Karpas-422 (cell line): Measurements from ENCODE around the gene PSD4. TPM values are rescaled to one million over a fixed set of nuclear protein-coding genes. Genes with fewer than 3 reads are reported as not detected.

Source experiments
- DNase-seq: peaks from one replicate; pipeline ENCODE4 v3.0.0-alpha.2; 2015
- H2AFZ ChIP-seq: fragments of 200-600 bp; sonication (generic); 2 replicates; pipeline ENCODE4 v1.6.1; 2014; ENCODE audit warnings: antibody characterized with exemption, low read length, mixed read lengths
- H3K27ac ChIP-seq: fragments of 200-600 bp; sonication (generic); 2 replicates; pipeline ENCODE4 v1.5.1; 2014; ENCODE audit warnings: mild to moderate bottlenecking, low read length, moderate library complexity
- H3K27me3 ChIP-seq: fragments of 200-600 bp; sonication (generic); 2 replicates; pipeline ENCODE4 v1.6.1; 2014; ENCODE audit warnings: low read length, mixed read lengths
- H3K36me3 ChIP-seq: fragments of 200-600 bp; sonication (generic); 2 replicates; pipeline ENCODE4 v1.6.1; 2014; ENCODE audit warnings: low read length, mixed read lengths; ENCODE audit not compliant: insufficient read depth
- H3K4me1 ChIP-seq: fragments of 200-600 bp; sonication (generic); 2 replicates; pipeline ENCODE4 v1.6.1; 2014; ENCODE audit warnings: mild to moderate bottlenecking, low read length, mixed read lengths
- H3K4me2 ChIP-seq: fragments of 200-600 bp; sonication (generic); 2 replicates; pipeline ENCODE4 v1.6.1; 2014; ENCODE audit warnings: low read length, low read depth, mild to moderate bottlenecking; ENCODE audit not compliant: poor library complexity, severe bottlenecking
- H3K4me3 ChIP-seq: fragments of 200-600 bp; sonication (generic); 2 replicates; pipeline ENCODE4 v1.5.1; 2014; ENCODE audit warnings: mild to moderate bottlenecking, antibody characterized with exemption, low read length, mixed read lengths
- H3K79me2 ChIP-seq: fragments of 200-600 bp; sonication (generic); 2 replicates; pipeline ENCODE4 v1.6.1; 2014; ENCODE audit warnings: mild to moderate bottlenecking, low read length, mixed read lengths
- H3K9ac ChIP-seq: fragments of 200-600 bp; sonication (generic); 2 replicates; pipeline ENCODE4 v1.6.0; 2014; ENCODE audit warnings: low read length
- H3K9me2 ChIP-seq: fragments of 200-600 bp; sonication (generic), shearing (Covaris generic); replicated peaks from 2 replicates; pipeline ENCODE4 v1.6.0; 2014; ENCODE audit warnings: mild to moderate bottlenecking, low read length, moderate library complexity; ENCODE audit not compliant: insufficient read depth
- H3K9me3 ChIP-seq: fragments of 300-700, 200-600 bp; sonication (generic); 2 replicates; pipeline ENCODE4 v1.6.1; 2014; ENCODE audit warnings: low read length, mixed read lengths
- H4K20me1 ChIP-seq: fragments of 200-600 bp; sonication (generic); 2 replicates; pipeline ENCODE4 v1.6.1; 2014; ENCODE audit warnings: mild to moderate bottlenecking, antibody characterized with exemption, low read length, low read depth; ENCODE audit not compliant: insufficient read depth
- total RNA-seq: library from RNA; depleted of rRNA; stranded (reverse); fragments of >200 nt; shearing (Covaris generic); gene quantifications from 2 replicates; pipeline ENCODE4 v1.2.3, GENCODE V29; 2014; ENCODE audit warnings: low replicate concordance

The PSD4 gene
- total RNA-seq, 1 experiment from 2014 or later = 43.3 TPM

DNA sequence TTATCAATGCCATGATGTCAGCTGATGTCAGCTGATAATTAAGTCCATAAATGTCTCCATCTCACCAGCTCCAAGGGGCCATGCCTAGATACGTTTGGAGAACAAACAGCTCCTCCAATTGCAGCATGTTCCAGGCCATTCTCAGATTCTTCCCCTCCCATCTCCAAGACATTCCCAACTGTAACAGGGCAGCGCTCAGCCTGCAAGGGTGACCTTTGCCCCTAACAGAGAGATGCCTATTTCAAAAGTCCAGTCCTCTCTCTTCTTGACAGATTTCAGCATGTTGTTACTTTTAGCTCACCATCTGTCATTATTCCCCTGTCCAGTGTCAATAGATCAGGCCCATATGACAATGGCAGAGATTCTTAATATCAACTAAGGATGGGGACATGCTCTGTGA lies 9.9 kb downstream of the PSD4 start:
- Histone ChIP-seq H3K36me3 (peaks cover 3% of the 10 kb centered on the region; the same call in 1 of the 2 replicates), H3K4me2 (no peak overlapping the region), H3K27me3 (no peaks in the 10 kb centered on the region), H3K9me3 (no peaks in the 10 kb centered on the region), H3K4me1 (no peaks in the 10 kb centered on the region), H2AFZ (no peak overlapping the region), H4K20me1 (peaks cover 16% of the 10 kb centered on the region), H3K4me3 (no peak overlapping the region), H3K9ac (no peak overlapping the region), H3K27ac (no peak overlapping the region), H3K9me2 (no peaks in the 10 kb centered on the region), H3K79me2 (peaks cover 69% of the 10 kb centered on the region)
- no peak for DNase-seq

DNA sequence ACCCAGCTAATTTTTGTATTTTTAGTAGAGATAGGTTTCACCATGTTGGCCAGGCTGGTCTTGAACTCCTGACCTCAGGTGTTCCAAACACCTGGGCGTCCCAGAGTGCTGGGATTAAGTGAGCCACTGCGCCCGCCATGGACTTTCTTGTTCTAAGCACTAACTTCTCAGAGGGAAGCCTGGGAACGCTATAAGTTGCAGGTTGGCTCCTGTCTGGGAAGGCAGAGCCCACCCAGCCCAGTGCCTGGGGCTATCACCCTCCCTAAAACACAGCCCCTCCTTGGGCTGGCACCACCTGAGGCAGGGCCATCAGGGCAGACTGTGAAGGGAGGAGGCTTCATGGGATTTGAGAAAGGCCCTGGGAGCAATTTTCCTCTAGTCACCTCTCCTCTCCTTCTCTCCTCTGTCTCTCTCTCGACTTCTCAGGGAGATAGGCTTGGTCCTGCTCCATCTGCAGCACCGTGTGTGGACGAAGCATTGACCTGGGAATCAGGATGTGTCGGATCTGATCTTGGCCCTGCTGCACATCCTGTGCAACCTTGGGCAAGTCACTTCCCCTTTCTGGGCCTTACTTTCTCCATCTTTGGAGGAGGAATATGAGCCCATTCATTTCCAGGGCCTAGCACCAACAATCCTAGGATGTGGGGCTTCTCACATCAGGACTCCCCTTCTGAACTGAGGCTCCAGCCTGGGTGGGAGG lies 10.9 kb downstream of the PSD4 start:
- no peak overlapping the region for H2AFZ ChIP-seq
- no peak overlapping the region for H3K4me2 ChIP-seq
- H3K79me2 ChIP-seq = peaks cover 66% of the 10 kb centered on the region
- peaks cover 16% of the 10 kb centered on the region for H4K20me1 ChIP-seq
- no peaks in the 10 kb centered on the region for H3K27me3 ChIP-seq
- H3K9ac ChIP-seq = no peak overlapping the region
- no peak overlapping the region for H3K27ac ChIP-seq
- no peaks in the 10 kb centered on the region for H3K9me2 ChIP-seq
- H3K9me3 ChIP-seq = no peaks in the 10 kb centered on the region
- DNase-seq = no peak
- peaks cover 5% of the 10 kb centered on the region; the same call in 1 of the 2 replicates for H3K36me3 ChIP-seq
- H3K4me3 ChIP-seq = no peak overlapping the region
- peaks cover 4% of the 10 kb centered on the region for H3K4me1 ChIP-seq

DNA sequence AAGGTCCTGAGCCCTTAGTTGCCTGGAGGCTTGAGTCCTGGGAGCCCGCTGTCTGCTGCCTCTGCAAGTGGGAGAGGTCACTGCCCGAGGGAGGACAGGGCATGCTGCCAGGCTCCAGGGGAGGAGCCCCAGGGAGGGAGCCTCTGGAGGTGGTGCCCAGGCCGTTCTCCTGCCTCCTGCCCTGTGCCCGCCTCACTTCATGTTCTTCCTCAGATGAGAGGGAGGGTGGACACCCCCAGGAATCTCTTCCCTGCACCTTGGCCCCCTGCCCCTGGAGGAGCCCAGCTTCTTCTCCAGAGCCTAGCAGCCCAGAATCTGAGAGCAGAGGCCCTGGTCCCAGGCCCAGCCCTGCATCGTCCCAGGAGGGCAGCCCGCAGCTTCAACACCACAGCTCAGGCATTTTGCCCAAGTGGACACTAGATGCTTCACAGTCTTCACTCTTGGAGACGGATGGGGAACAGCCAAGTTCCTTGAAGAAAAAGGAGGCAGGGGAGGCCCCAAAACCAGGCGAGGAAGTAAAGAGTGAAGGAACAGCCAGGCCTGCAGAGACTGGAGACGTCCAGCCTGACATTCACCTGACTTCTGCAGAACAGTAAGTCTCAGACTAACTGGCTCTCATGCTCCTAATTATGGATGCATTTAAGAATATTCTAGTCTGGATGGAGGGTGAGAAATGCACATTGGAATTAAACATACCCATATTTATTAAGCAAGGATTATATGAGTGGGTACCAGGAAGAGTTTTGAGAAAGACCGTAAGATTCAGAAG lies 12.1 kb downstream of the PSD4 start:
- no peak overlapping the region for H3K4me3 ChIP-seq
- no peak overlapping the region for H2AFZ ChIP-seq
- no peaks in the 10 kb centered on the region for H3K27me3 ChIP-seq
- no peak overlapping the region for H3K27ac ChIP-seq
- H3K9me2 ChIP-seq = no peaks in the 10 kb centered on the region
- H3K4me1 ChIP-seq = peaks cover 4% of the 10 kb centered on the region
- no peak overlapping the region for H3K4me2 ChIP-seq
- H4K20me1 ChIP-seq = peaks cover 18% of the 10 kb centered on the region
- H3K9me3 ChIP-seq = no peaks in the 10 kb centered on the region
- DNase-seq = no peak
- peaks cover 9% of the 10 kb centered on the region for H3K36me3 ChIP-seq
- peaks cover 66% of the 10 kb centered on the region for H3K79me2 ChIP-seq
- H3K9ac ChIP-seq = no peak overlapping the region

DNA sequence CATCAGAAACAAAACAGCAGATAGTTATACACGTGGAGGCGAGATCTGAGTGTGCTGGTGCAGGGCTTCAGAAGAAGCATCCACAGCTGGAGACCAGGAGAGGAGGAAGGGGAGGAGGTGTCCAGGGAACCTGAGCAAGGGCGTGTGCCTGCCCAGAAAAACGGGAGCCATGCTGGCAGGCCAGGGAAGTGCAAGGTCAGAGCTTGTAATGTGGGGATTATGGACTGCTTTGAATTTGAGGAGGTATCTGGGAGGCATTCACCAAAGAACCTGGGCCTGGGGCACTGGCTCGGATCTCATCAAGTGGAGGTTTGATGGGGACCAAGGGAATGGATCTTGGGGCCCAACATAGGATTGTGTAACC lies 12.6 kb downstream of the PSD4 start:
- Histone ChIP-seq H3K4me3 (no peak overlapping the region), H3K27me3 (no peaks in the 10 kb centered on the region), H3K36me3 (peaks cover 9% of the 10 kb centered on the region), H3K27ac (no peak overlapping the region), H2AFZ (no peak overlapping the region), H3K9ac (no peak overlapping the region), H3K4me2 (no peak overlapping the region), H3K4me1 (peaks cover 4% of the 10 kb centered on the region), H3K9me2 (no peaks in the 10 kb centered on the region), H3K9me3 (no peaks in the 10 kb centered on the region), H4K20me1 (peaks cover 21% of the 10 kb centered on the region), H3K79me2 (peaks cover 64% of the 10 kb centered on the region)
- no peak for DNase-seq

DNA sequence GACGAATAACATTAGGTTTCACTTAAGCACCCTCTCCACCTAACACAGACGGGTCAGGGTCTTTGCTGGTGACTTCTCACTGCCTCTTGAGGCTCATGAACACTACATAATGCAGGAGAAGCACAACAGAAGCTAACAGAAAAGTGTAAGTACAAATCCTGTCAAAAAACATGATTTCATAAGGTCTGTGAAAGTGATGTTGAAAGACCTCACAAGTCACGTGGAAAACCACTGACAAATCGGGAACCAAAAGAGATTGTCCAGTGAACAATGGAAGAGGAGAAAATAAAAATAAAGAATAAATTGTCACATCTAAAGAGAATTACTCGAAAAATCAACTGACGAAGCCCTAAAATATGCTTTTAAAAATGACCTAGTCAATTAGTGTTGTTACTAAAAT lies 14.0 kb downstream of the PSD4 start:
- Histone ChIP-seq H3K79me2 (peaks cover 52% of the 10 kb centered on the region), H2AFZ (no peak overlapping the region)

DNA sequence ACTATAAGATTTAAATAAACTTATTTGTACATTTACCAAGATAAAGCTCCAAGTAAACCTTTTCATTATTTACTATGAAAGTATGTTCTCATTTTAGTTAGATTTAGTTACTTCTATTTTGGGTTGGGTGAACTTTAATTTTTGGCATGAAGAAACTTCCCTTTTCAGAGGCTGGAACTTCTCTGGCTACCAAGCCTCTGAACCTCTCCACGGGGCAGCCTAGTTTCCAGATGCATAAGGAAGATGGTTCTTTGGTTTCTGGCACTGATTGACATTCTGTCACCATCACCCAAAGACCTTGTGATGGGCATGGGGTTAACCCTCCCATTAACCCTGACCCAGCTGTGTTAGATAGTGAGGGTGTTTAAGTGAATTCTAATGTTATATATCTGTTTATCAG lies 17.1 kb downstream of the PSD4 start:
- no peaks in the 10 kb centered on the region for H3K27me3 ChIP-seq
- H2AFZ ChIP-seq = no peak overlapping the region
- no peak overlapping the region for H3K4me3 ChIP-seq
- H3K4me1 ChIP-seq = peaks cover 4% of the 10 kb centered on the region
- H3K9ac ChIP-seq = no peak overlapping the region
- DNase-seq = no peak
- peaks cover 23% of the 10 kb centered on the region for H3K36me3 ChIP-seq
- no peaks in the 10 kb centered on the region for H3K9me3 ChIP-seq
- H4K20me1 ChIP-seq = peaks cover 4% of the 10 kb centered on the region; the same call in 1 of the 2 replicates
- peaks cover 31% of the 10 kb centered on the region for H3K79me2 ChIP-seq
- no peaks in the 10 kb centered on the region for H3K9me2 ChIP-seq
- no peak overlapping the region for H3K27ac ChIP-seq
- no peak overlapping the region for H3K4me2 ChIP-seq

More for the DNA sequence above, 14.0 kb downstream of the PSD4 start:
- no peaks in the 10 kb centered on the region for H3K9me3 ChIP-seq
- peaks cover 9% of the 10 kb centered on the region for H3K36me3 ChIP-seq
- H4K20me1 ChIP-seq = peaks cover 21% of the 10 kb centered on the region
- H3K4me1 ChIP-seq = peaks cover 4% of the 10 kb centered on the region
- H3K9me2 ChIP-seq = no peaks in the 10 kb centered on the region
- no peak overlapping the region for H3K9ac ChIP-seq
- no peak overlapping the region for H3K27ac ChIP-seq
- no peak overlapping the region for H3K4me2 ChIP-seq
- no peaks in the 10 kb centered on the region for H3K27me3 ChIP-seq
- DNase-seq = no peak
- H3K4me3 ChIP-seq = no peak overlapping the region

DNA sequence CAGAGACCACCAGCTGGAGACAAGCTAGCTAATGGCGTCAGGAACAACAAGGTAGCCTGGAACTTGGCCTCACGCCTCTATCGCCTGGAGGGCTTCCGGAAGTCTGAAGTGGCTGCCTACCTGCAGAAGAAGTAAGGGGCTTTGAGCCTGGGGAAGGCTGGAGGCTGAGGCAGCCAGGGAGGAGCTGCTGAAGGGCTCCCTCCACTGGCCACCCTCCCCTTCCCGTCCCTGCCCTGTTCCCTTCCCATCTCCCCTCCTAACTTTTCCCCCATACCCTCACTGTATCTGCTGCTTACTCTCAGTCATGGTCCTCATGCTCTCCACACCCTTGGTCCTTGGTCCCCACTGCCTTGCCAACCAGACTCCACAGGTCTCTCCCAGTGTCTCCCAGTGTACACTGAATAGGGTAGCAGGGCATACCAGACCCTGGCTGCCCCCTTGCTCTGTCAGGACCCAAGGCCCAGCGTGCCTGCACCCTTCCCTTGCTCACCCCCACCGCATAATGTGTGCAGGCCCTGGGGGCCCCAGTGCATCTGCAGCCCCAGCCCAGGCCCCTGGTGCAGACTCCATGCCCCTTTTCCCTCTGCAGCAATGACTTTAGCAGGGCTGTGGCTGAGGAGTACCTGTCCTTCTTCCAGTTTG lies 18.8 kb downstream of the PSD4 start:
- Histone ChIP-seq H3K9me2 (no peaks in the 10 kb centered on the region), H4K20me1 (peaks cover 4% of the 10 kb centered on the region; the same call in 1 of the 2 replicates), H3K9me3 (no peaks in the 10 kb centered on the region), H3K27ac (no peak overlapping the region), H3K79me2 (peaks cover 25% of the 10 kb centered on the region), H3K27me3 (no peaks in the 10 kb centered on the region), H2AFZ (no peak overlapping the region), H3K36me3 (peaks cover 26% of the 10 kb centered on the region), H3K9ac (no peak overlapping the region), H3K4me3 (no peak overlapping the region), H3K4me1 (peaks cover 4% of the 10 kb centered on the region), H3K4me2 (no peak overlapping the region)
- no peak for DNase-seq

DNA sequence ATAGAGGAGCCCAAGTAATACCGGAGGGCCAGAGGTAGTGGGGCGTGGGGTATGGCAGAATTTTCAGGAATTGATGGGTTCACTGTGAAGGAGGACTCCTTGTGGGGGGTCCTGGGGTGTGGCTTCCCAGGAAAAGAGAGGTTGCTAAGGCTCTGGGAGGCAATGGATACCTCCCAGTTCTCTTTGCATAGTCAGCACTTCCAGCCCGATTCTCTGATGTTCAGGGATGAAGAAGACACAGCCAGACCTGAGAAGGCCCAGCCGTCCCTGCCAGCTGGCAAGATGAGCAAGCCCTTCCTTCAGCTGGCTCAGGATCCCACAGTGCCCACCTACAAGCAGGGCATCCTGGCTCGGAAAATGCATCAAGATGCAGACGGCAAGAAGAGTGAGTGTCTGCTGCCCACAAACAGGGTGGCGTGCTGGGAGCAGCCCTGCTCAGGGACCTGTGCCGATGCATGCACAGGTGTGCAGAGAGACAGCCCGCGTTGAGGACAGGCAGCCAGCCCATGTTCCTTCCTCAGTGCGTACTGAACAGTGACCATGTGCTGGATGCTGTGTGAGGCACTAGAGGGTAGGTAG lies 22.2 kb downstream of the PSD4 start:
- Histone ChIP-seq H3K4me1 (no peaks in the 10 kb centered on the region), H3K4me2 (no peak overlapping the region), H3K9me2 (no peaks in the 10 kb centered on the region), H4K20me1 (peaks cover 1% of the 10 kb centered on the region; the same call in 1 of the 2 replicates), H3K79me2 (peaks cover 1% of the 10 kb centered on the region), H3K9me3 (no peaks in the 10 kb centered on the region), H3K4me3 (no peak overlapping the region), H3K36me3 (peaks cover 18% of the 10 kb centered on the region), H2AFZ (no peak overlapping the region), H3K9ac (no peak overlapping the region), H3K27ac (no peak overlapping the region), H3K27me3 (no peaks in the 10 kb centered on the region)
- no peak for DNase-seq
